Measurements from ENCODE around the gene SPAG9.

The SPAG9 gene

DNA sequence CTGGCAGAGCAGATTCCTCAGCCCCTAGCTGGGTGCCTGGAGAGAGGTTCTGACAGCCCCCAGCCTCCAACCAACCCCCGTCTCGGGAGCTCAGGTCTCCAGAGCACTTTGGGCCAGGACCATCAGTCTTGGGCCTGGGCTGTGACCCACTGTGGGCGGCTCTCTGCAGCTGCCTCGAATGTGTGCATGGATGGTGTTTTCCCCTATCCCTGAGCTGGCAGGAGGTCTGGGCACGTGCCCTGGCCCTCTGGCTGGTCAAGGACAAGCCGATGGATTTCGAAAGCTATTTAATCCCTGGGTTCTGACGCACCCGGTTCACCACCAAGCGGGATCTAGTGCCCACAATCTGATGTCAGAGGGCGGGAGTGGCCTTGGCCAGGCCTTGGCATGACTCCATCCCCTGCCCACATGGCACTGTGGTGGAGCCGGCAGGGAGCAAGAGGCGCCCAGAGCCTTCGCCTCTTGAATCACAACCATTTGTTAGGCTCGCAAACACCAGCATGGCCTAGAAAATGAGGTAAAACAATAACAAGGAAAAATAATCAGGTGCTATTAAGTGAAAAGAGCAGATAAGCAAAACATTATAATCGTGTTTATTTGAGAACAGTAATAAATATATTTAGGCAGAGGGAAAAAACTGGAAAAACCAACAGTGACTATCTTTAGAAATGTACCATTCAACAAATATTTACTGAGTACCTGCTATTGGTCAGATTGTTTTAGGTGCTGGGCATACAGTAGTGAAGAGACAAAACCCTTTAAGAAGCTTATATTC, 185.3 kb downstream of the SPAG9 start:
- FAIRE-seq (no peak), DNase-seq (ENCODE audit: insufficient read length, low spot score) (peak; percentile 22)
- TF ChIP-seq, protein P1, sequence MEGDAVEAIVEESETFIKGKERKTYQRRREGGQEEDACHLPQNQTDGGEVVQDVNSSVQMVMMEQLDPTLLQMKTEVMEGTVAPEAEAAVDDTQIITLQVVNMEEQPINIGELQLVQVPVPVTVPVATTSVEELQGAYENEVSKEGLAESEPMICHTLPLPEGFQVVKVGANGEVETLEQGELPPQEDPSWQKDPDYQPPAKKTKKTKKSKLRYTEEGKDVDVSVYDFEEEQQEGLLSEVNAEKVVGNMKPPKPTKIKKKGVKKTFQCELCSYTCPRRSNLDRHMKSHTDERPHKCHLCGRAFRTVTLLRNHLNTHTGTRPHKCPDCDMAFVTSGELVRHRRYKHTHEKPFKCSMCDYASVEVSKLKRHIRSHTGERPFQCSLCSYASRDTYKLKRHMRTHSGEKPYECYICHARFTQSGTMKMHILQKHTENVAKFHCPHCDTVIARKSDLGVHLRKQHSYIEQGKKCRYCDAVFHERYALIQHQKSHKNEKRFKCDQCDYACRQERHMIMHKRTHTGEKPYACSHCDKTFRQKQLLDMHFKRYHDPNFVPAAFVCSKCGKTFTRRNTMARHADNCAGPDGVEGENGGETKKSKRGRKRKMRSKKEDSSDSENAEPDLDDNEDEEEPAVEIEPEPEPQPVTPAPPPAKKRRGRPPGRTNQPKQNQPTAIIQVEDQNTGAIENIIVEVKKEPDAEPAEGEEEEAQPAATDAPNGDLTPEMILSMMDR (IDR thresholded peaks at IDR 0.05; ENCODE audit: insufficient read depth, missing control alignments): no peak

DNA sequence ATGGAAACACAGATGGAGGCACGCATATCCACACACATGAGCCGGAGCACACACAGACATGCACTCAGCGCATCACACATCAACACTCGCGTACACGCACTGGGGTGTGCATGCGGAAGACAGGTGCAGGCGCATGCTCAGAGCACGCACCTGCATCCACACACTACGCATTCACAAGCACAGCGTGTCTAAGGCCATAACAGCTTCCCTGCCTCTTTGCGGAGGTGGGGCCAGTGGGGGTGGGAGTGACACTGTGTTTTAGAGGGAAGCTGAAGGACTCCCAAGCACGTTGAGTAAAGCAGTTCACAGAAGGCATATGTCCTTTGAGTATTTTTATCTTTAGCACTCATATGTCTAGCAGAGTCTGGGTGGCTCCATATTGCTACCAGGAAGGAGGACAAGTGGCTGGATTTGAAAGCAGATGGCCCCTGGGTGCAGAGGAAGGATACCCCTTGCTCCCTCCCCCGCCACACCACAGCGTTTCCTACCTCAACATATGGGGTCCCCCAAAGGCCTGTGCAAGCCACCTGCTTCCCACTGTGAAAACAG, 185.9 kb downstream of the SPAG9 start:
- DNase-seq (ENCODE audit: insufficient read length, low spot score) (peak; percentile 4), FAIRE-seq (no peak)

DNA sequence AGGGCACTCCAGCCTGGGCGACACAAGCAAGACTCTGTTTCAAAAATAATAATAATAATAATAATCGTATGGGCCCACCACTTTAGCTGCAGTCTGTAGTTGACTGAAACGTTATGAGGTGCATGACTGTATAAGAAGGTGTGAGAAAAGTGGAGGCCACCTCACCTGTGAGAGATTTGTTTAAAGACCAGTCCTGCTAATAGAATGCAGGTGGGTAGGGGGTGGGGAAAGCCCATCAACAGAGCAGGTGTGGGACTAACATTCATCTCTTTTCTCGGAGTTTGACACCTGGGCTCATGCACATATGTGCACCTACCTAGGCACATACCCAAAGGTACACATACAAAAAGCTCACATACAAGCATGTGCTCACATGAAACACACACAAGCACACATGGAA, 186.5 kb downstream of the SPAG9 start:
- FAIRE-seq (no peak), DNase-seq (ENCODE audit: insufficient read length, low spot score) (no peak)
- TF ChIP-seq, protein P1 (IDR thresholded peaks at IDR 0.05; ENCODE audit: insufficient read depth, missing control alignments): no peak

More for the DNA sequence above, 185.9 kb downstream of the SPAG9 start:
- TF ChIP-seq, protein P1 (IDR thresholded peaks at IDR 0.05; ENCODE audit: insufficient read depth, missing control alignments): no peak

DNA sequence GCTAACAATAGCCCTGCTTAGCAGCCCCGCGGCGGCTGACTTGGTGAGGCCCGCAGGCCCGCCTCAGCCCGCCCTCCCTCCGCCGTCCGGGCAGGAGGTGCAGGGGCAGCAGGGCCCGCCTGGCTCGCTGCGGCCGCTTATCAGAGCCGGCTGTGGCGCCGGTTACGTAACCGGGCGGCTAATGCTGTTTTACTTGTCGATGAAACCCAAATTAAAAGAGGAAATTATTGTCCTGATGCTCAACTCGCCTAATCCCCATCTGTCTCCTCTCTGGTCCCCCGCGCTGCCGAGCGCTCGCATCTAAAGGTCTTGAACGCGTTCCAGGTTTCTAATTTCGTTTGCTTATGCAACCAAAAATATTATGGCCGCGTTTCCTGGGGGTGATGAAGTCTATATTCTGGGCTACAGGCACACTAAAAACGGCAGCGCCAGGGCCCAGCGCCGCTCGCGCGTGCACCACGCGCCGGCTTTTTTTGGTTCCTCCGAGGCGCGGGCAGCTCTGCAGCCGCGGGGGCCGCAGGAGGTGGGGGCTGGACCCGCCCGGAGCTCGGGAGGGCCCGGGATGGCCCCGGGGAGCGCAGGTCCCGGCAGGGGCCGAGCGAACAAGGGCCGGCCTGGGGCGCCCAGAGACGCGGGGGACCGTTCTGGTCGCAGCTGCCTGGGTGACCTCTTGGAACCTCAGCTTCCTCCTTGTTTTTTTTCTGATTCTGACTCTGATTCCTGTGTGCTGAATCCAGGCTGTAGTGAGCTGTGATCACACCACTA, 189.3 kb downstream of the SPAG9 start:
- TF ChIP-seq, protein P1 (IDR thresholded peaks at IDR 0.05; ENCODE audit: insufficient read depth, missing control alignments): no peak
- DNase-seq (ENCODE audit: insufficient read length, low spot score): peak; percentile 48
- no peak for FAIRE-seq

DNA sequence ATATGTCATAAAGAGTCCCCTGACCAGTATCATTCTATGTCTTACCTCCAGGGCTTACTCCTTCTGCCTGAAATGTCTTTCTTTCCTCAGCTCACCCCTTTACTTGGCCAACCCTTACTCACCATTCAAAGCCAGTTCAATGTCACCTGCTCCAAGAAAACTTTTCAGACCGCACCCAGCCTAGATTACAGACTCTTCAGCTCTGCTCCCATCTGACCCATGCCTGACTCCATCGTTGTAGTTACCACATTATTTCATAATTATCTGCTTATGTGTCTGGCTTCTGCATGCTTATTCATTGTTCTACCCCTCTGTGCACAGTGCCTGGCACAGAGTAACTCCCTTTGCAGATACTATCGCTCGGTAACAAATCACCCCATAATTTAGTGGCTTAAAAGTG, 192.0 kb downstream of the SPAG9 start:
- TF ChIP-seq, protein P1 (IDR thresholded peaks at IDR 0.05; ENCODE audit: insufficient read depth, missing control alignments): no peak
- DNase-seq (ENCODE audit: insufficient read length, low spot score) (no peak), FAIRE-seq (no peak)

DNA sequence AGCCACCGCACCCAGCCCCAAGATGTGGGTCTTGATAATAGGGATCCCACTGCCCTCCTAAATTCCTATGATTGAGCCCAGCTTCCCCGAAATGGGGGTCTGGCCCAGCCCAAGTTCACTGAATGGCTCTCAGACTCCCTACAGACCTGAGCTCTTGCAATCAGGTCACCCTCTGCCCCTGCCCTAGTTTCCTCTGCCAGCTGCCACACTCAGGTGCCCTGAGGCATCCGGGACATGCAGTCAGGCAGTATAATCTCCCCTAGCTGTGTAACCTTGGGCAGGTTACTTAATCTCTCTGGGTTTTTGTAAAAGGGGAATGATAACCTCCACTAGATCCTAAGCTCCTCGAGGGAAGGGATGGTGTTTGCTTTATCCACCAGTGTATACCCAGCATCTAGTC, 193.4 kb downstream of the SPAG9 start:
- TF ChIP-seq, protein P1 (IDR thresholded peaks at IDR 0.05; ENCODE audit: insufficient read depth, missing control alignments): no peak
- DNase-seq (ENCODE audit: insufficient read length, low spot score): no peak
- no peak for FAIRE-seq

Measured in D721Med (cell line).